A204.1 (cell line): ENCODE results near the gene ARHGAP24.
"Not testable (repeated sequence)": the region's sequence is repeated elsewhere in the genome, so short reads cannot be mapped to it uniquely, and the experiment has no call there.

Experiments used
- FAIRE-seq: peaks from 2 replicates; lab custom pipeline; 2012; peaks lifted over from hg19 to GRCh38; lab: Jason Lieb, UNC

Gene ARHGAP24

GRCh38 chr4:85779165-85779564 lies 304.2 kb downstream of the ARHGAP24 start:
- no peak for FAIRE-seq

GRCh38 chr4:85780664-85781063 lies 305.7 kb downstream of the ARHGAP24 start:
- FAIRE-seq, result no peak

DNA sequence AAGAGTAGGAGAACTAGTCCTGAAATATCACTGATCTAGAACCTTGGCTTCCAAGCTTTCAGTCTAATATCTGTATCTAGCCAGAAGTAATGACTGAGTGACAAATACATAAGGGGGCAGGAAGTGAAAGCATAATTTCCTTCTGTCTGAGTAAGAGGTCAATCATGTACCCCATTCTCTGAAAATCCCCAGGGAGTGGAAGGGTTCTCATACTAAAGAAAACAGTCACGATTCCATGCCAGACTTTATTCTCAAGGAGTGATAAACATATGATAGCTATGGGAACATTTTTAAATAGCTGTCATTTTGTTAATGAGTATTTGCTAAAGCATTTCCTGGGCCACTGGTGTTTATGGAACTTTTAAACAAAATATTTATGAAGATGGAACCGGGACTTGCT lies 308.5 kb downstream of the ARHGAP24 start:
- FAIRE-seq, result no peak

DNA sequence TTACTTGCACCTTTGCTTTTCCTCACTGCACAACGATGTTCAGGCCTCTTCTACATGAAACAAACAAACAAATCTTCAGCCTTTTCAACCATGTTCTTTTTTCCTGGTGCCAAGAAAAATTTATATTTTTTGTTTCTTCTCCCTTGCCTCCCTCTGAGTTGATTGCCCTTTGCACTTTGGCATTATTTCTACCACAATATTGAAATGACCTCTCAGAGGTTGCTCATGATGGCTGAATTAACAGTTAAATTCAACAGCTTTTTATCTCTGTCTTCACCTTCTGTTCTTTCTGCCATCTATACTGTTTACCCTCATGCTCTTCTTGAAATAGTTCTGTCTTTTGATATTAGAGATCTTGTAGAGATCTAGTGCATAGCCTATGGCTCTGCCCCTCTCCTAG lies 308.9 kb downstream of the ARHGAP24 start:
- FAIRE-seq, result no peak

GRCh38 chr4:85784348-85784747 lies 309.4 kb downstream of the ARHGAP24 start:
- no peak for FAIRE-seq

DNA sequence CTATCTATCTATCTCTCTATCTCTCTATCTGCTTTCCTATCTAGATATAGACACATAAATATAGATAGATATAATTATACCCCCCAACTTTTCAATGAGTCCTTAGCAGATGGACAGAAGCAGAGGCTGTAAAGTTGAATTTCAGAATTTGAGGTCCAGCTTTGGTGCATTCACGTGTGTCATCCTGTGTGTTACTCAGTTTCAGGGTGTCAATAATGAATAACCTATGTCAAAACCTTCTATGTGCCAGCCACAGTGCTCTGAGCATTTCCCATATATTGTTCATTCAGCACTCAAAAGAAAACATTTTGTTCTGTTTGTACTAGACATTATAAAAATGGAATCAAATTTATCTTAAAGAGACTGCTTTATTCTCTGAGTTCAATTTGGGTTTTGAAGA lies 310.0 kb downstream of the ARHGAP24 start:
- FAIRE-seq, result no peak

- no peak for FAIRE-seq
Measured at GRCh38 chr4:85787133-85787532, 312.2 kb downstream of the ARHGAP24 start.

DNA sequence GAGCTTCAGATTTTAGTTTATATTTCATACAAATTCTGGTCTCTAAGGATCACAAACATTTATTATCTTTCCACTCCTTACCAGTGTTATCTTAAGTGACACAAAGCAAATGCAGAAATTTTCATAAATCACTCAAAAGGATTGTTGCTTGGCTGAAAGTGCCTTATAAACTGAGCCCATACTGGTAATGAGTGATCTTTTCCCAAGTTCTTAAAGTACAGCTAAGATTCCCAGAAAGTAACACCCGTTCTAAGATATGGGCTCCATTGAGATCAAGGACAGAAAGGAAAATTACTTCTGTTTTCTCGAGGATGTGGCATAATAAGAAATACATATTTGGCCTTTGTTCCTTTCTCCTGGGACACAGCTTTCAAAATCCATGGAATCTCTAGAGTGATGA lies 313.7 kb downstream of the ARHGAP24 start:
- no peak for FAIRE-seq

GRCh38 chr4:85789241-85789640 lies 314.3 kb downstream of the ARHGAP24 start:
- no peak for FAIRE-seq

DNA sequence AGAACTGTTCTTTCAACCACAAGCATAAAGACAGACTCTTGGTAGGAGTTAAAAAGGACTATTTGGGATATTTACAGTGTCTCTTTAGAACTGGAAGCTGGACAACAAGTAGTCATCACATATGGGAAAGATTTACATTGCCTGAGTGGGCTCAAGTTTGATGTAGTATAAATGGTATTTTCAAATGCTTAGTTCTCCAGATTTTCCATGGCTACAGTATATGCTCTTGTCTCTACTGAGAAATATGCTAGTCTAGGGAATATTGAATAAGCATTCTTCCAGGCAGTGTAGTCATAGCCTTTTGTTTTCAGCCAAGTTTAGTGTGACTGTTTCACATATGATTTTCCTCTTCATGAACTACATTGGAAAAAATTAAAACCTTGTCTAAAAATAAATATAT lies 315.6 kb downstream of the ARHGAP24 start:
- FAIRE-seq, result no peak

- no peak for FAIRE-seq
Measured at GRCh38 chr4:85792376-85793232, 317.7 kb downstream of the ARHGAP24 start.

DNA sequence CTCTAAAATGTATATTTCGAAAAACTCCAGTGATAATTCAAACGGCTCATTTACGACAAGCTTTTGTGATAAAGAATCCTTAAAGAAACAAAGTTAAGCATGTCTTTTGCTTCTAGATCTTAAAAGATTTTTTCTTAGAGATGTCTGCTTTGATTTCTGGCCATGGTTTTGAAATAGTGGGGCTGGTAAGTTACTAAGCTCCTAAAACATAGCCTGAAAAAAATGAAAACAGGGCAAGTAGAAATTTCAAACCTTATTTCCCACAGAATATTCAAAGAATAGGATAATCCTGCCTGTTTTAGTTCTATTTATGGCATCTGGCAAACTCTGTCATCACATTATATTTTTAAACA lies 318.3 kb downstream of the ARHGAP24 start:
- no peak for FAIRE-seq

- FAIRE-seq, result no peak
Measured at GRCh38 chr4:85798012-85798770, 323.2 kb downstream of the ARHGAP24 start.

- FAIRE-seq, result no peak
Measured at GRCh38 chr4:85803856-85804255, 328.9 kb downstream of the ARHGAP24 start.

DNA sequence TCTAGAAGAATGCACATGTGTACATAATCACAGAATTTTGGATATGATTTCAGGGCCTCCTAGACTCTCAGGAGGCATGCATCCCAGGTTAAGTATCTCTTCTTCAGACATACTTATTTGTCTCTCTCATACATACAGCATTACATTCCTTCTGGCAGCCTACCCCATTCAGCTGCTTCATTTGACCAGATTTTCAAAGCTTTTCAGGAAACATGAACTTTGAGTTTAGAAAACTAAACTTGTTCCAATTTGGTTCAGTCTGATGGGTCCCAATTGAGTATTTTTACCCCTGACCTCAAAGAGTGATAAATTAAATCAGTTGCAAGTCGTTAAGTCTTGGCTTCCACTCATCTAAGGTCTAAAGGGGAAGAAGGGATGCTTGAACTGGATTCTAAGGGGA lies 330.9 kb downstream of the ARHGAP24 start:
- FAIRE-seq, result no peak

DNA sequence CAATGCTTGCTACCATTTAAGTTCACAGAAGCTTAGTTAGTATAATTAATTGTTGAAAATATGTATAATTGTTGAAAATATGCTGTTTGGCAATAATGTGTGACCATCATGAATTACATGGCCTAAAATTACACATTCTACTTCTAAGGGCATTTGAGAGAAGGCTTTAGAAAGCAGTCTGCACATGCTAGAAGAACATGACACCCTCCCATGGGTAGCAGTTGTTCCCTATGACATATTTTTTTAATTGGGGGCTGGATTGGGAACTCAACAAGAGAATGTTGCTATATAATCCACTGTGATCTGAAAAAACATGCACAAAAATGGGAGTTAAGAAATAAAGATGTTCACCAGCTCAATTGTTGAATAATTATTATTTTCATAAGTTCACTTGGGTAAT lies 331.4 kb downstream of the ARHGAP24 start:
- no peak for FAIRE-seq

DNA sequence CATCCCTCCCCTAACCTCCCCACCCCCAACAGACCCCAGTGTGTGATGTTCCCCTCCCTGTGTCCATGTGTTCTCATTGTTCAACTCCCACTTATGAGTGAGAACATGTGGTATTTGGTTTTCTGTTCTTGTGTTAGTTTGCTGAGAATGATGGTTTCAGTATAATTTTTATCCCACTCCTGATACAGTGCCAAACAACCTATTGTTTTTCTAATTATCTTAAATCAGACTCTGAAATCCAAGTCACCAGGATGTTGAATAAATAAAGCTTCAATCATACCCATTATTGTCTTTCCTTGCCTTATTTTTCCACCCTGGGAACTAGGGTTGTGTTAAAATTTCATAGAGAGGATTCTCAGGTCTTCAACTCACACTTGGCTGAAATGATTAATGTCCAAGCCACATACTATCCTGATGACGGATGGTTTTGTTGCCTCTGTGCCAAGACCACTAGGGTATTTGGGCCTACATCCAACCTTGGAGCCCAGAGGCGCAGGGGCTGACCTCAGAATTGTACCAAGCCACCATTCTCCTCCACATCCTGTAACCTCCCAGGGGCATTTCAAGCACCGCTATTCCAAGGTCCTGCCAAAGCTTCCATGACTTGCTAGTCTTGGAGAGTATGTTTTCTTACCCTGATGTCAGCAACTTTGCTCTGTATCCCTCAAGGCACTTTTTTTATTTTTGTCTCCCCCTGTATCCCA lies 332.4 kb downstream of the ARHGAP24 start:
- no peak for FAIRE-seq

DNA sequence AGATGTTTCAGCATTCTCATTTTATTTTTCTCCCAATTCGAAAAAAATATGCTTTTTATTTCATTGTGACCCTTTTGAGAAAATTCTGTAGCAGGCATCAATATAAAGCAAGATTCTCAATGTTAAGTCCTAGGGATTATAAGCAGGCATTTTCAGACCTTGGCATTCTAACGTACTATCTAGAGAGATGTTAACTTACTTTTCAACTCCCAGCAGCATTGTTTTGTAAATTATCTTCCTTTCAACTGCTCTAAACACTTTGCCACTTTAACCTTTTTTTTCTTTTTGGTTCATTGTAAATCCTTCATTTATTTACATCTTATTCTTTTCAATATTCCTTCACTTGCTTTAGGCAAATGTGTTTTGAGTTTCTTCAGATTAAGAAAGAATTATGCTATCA lies 333.2 kb downstream of the ARHGAP24 start:
- FAIRE-seq, result no peak

GRCh38 chr4:85808864-85809263 lies 333.9 kb downstream of the ARHGAP24 start:
- no peak for FAIRE-seq

DNA sequence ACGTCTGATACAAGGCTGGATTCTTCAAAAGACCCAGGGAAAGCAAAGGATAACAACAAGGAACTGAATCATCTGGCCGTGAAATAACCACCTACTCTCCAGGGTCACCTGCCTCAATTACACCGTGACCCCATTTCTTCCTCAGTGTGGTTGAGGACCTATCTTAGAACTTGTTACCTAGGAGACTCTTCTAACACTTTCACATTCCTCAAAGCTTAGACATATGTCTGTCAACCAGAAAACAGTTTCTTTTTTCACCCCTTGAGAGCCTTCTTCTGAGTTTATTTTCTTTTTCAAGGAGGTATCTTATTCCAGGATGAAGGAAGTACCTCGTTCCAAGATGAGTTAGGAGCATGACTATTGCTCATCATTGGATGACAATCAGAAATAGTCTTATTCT lies 337.8 kb downstream of the ARHGAP24 start:
- FAIRE-seq, result no peak

GRCh38 chr4:85815796-85816459 lies 341.0 kb downstream of the ARHGAP24 start:
- no peak for FAIRE-seq

- FAIRE-seq, result no peak
Measured at GRCh38 chr4:85818700-85819099, 343.8 kb downstream of the ARHGAP24 start.

GRCh38 chr4:85820101-85820500 lies 345.2 kb downstream of the ARHGAP24 start:
- FAIRE-seq, result not testable (repeated sequence)
